ENCODE results near the gene SLC6A1. TPM values are rescaled to one million over a fixed set of nuclear protein-coding genes. Genes with fewer than 3 reads are reported as not detected.

SLC6A1 gene
- total RNA-seq, 1 donor from 2014 or later, result under 0.01 TPM

DNA sequence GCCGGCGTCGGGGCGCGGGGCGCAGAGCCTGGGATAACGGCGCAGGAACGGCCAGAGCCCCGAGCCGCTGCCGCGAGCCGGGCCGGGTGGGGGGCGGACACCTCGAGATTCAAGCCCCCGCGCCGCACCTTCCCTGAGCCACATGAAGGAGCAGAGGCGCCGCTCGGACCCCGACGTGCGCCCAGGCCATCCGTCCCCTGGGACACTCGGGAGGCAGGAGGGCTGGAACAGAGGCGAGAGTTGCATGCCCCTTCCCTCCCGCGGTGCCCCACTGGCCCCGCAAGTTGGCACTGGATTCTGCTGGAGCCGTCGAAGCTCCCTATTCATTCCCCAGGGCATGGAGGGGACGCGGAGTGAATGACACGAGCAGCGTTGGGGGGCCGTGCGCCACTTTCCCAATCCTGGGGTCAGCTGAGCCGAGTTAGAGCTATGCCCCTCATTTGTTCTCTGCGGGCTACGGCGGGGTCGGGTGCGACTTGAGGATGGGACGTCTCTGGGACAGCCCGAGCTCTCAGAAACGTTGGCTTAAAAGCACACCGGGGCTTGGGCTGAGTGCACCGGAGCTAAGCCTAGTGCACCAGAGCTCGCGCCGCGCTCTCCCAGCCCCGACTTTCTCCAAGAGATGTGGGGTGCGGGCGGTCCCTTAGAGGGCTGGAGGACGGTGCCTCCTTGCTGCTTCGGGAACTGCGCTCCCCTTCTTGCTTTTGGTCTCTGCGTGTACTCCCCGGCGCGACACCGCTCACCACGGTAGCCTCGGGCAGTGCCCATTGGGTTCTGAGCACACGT is 588 bp downstream of the SLC6A1 start:
- no peak for DNase-seq (ENCODE audit: low read depth, low spot score)

DNA sequence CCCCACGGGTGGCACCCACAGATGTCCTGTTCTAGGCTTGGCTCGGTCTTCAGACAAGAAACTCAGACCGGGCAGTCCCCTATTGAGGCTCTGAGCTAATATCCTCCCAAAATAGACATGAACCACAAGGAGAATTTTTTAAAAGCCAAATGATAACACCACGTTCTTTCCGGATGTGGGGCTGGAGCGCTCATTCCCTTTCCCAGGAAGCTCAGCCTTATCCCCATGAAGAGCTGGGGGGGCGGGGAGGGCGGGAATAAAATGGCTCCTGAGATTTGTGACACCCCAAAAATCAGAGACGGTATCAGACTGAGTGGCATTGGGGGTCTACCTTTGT is 1.1 kb downstream of the SLC6A1 start:
- DNase-seq (ENCODE audit: low read depth, low spot score), result no peak

DNA sequence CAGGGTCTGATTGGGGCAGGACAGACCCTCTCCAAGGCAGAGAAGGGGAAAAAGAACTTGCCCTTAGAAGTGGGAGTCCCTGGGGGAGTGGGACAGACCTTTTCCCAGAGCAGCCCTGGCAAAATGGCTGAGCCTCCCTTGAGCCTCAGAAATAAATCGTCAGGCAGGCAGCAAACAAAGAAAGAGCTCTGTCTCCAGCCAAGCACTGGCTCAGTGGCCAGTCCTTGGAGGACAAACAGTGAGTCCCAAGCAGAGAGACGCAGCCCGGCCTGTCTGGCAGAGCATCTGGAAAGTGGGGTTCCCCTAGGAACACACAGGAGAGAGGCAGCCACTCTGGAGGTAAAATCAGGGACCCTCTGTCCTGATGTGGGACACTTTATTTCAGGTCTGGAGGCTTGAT is 1.8 kb downstream of the SLC6A1 start:
- no peak for DNase-seq (ENCODE audit: low read depth, low spot score)

DNA sequence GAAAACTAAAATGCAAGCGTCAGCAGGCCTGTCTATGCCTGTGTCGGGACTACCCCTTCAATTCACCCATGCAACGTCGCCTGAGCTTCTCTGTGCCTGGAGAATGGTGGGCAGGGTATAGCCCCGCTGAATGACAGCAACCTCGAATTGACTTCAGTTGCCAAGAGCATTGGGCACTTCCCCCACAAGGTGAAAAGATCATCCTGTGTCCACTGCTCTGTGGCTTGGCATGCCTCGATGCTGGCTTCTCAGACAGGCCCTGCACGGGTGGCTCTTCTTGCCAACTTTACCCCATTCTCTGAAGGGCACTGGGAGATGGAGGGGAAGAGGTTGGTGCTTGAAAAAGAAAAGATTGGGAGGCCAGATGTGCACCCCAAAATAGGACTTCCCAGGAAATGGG is 3.3 kb downstream of the SLC6A1 start:
- DNase-seq (ENCODE audit: low read depth, low spot score), result no peak

DNA sequence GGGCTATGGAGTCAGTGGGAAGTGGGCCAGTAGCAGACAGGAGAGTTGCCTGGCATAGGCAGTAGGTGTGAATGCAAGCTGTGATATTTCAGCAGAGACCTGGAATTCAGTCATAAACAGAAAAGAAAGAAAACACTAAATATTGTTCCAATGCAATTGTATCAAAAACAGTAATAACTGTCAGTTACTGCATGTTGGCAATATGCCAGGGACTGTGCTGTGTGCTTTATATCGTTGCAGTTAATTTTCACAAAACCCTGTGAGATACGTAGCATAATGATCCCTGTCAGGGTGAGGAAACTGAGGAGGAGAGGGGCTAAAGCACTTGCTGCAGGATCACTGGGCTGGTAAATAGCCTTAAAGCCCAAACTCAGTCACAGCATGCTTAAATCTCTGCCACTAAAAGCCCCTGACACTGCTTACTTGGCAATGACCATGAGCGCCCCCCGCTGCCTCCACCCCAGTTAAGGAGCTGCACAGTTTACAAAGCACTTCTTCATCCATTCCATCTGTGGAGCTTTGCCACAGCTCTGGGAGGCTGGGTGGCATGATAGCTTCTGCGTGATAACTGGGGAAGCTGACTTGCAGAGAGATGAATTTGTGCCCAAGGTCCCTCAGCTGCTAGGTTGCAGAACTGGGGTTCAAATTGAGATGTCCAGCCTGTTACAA is 3.9 kb downstream of the SLC6A1 start:
- no peak for DNase-seq (ENCODE audit: low read depth, low spot score)

DNA sequence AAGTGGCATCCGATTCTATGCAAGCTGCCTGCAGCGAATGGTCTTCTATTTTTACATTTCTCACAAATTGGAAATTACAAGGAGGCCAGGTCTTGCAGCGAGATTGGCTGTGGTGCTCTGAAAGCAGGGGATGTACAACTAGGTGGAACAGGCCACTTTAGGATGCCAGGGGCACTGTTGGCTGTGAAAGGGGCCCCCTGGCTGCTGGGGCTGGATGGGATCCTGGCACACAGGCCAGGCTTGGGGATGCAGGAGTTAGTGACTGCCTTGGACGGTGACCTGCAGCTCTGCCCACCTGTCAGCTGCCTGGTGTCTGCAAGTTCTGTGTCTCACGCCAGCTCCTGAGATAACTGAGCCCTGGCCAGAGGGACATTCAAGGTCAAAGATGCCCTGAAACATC is 4.6 kb downstream of the SLC6A1 start:
- no peak for DNase-seq (ENCODE audit: low read depth, low spot score)

DNA sequence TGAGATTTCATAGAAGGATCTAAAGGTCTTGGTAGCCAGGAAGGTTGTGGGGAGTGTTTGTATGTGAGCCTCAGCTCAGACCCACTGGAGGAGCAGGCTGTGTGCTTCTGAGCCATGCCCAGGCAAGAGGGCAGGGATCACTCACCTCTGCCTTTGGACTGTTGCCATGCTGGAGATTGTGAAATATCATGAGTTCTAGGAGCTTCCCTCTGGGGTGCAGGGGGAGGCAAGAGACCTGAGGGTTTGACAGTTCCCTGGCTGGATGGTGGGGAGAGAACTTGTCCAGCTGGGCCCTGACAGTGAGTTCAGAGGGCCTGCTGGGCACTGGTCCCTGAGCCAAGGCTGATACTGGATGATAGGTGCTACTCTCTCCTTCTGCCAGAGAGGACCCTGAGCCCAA is 6.0 kb downstream of the SLC6A1 start:
- no peak for DNase-seq (ENCODE audit: low read depth, low spot score)

DNA sequence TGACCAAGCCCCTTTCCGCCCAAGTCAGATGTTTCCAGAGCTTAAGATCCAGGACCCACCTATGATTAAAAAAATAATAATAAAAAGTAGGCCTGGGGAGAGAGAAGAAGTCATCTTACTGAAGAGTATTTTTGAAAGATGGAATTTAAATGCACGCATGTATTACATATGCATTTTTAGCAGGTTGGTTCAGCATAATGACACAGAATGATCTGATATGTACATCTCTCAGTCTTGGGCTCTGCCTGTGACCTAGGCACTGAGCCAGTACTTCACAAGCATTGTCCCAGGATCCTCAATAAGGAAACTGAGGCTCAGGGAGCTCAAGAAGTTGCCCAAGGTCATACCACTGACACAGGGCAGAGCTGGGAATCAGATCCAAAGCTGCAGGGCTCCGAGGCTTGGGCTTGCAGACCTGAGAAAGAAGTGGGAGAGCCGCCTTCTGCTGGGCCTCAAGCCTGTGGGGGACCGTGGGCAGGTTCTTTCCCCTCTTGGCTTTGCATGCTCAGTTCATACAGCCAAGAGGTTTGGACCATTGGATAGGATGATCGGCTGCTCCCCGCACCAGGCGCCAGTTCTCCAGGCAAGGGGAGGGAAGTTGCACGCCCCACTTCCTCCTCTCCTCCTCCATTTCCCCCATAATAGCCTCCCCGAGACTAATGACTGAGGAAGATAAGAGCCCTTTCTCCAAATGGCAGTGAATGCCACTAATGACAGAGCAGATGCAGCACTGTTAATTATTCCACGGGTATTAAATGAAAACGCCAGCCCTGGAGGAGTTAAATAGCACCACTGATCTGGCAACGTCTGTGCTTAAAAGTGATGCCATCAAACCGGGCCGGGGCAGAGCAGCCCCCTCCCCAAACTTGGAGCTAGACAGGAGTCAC is 6.9 kb downstream of the SLC6A1 start:
- no peak for DNase-seq (ENCODE audit: low read depth, low spot score)

DNA sequence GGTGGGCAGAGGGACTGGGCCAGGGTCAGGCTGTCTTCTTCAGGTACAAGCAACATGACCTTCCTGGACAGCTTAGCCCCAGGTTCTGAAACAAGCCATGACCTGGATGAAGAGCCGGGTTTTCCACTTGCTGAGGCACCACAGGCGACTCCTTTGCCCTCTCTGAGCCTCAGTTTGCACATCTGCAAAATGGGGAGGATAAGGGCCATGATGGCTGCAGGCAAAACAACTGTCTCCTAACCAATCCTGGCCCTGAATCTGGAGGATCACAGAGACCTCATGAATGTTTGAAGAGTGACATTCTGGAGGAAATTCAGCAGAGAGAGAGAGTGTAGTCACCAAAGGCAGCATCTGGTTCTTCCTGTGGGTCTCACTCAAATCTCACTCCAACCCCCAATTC is 8.0 kb downstream of the SLC6A1 start:
- DNase-seq (ENCODE audit: low read depth, low spot score), result no peak

DNA sequence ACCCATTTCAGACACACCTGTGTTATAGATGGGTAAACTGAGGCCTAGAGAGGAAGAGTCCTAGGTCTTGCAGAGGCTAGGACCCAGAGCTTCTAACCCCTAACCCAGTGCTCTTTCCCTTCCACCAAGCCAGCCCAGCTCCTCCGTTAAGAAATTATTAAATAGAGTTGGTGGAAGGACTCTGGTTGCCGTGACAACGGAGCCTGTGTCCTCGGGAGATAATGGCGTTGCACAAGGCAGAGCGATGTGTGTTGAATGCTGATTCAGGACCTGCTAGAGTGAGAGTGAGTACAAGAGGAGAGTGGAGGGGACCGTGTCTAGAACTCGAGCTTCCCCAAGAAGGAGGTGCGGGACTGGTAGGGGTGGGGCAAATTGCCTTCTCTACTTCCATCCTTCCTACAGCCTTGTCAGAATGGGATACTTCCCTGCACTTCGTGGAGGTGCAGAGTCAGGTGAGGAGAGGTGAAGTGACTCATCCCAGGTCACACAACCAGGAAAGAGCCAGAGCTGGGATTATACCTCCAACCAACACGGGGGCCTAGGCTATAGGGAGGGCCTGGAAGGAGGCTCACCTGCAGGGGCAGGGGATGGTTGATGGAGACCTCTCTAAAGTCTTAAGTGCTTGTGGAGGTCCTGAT is 8.6 kb downstream of the SLC6A1 start:
- no peak for DNase-seq (ENCODE audit: low read depth, low spot score)

DNA sequence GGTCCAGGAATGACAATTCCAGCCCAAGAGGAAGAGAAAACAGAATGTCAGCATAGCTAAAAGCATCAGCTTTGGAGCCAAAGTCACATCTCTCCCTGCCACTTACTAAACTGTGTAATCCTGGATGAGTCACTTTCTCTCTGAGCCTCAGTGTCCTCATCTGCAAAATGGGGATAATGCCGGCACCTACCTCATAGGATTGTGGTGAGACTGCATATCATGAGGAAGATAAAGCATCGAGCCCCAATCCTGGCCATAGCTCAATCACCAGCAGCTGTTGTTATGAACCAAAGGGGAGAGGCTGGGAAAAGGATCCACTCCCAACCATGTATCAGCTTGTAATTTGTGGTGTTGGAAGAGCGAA is 9.1 kb downstream of the SLC6A1 start:
- no peak for DNase-seq (ENCODE audit: low read depth, low spot score)

DNA sequence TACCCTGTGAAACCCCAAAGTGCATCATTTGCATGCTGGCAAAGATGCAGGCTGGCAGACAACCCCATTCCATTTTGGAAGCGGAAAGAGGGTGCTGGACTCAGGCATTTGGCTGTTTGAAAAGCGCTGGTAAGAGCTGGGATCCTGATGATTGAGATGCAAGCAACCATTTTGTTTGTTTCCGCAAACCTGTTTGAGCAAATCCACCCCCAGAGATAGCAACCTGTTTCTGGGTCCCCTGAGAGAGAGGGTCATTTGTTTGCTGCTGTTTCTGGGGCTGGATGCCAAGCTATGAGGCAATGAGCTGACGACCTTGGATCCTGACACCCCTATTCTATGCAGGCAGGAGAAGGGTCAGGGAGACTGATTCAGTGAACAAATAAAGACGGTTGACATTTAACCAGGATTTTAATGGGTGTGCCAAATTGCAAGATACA is 9.8 kb downstream of the SLC6A1 start:
- no peak for DNase-seq (ENCODE audit: low read depth, low spot score)

DNA sequence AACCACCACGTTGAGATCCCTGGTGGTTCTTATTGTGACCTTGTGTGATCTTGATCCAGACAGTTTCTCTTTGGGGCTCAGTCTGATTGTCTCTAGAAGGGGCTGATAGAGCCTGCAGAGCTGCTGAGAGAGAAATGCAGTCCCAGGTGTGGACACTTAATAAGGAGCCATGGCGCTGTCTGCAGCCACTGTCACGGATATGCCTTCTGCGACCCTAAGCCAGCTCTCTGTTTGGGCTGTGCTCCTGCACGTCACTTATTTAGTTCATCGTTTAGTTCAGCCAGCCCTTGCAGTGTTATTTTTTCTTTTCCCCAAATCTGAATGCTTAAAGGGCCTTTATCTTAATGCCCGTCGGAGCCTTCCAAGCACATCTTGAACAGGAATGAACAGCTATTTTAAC is 12.0 kb downstream of the SLC6A1 start:
- DNase-seq (ENCODE audit: low read depth, low spot score), result no peak

DNA sequence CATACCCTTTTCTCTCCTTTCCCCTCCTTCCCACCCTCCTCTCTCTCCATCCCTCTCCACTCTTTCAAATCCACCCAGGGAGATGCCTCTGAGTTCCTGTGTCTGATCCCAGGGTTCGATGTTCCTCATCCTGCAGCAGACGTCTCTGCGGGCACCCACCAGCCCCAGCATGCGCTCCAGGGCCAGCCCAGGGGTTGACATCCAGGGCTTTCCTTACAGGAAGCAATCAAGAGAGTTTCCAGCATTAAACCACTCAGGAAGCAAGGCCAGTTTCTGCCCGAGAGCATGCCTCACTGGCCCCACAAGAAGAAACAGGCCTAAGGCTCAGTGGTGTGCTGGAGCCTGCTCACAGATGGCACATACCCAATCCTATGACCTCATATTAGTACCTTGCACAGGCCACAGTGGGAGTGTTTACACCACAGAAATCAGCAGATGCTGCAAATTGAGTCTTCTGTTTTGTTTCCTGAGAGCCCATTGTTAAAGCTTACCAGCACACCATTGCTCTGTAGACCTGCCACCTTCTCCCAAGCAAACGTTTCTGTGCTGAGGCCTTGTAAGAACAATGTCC is 13.2 kb downstream of the SLC6A1 start:
- DNase-seq (ENCODE audit: low read depth, low spot score), result no peak

DNA sequence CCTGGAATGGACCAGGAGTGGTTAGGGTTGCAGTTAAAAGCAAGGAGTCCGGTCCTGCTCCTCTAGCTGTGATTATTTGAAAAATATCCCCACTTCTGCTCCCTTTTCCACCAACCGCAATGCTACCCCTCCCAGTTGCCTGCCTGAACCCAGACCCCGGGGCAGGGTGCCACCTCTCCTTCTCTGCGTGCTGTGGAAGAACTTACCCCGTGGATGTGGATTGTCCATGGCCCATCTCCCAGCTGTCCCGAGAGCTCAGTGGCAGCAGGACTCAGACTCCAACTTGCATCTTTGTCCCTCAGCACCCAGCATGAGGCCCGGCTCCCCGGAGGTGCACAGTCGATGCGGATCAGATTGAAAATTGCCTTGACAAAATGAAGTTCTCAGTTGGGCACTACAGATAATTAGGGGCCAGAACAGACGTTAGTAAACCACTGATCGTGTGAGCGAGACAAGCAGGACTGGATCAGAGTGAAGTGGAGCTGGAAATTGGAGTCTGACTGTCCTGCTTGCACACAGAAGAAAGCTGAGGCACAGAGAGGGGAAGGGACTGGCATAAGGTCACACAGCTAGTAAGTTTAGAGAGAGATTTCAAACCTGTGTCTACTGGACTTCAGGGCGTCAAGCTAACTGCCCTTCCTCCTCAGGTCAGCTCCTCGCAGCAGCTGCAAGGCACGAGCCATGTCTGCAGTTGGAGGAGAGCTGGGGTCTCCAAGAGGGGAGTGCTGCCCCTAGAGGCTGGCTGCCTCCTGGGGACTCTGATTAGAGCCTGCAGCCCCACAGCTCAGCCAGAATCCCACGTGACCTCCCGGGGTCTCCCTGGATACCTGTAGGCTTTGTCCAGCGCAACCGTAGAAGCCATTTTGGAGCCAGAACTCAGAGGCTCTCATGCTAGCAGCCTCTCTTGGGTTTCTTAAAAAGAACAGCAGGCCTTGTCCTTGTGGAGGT is 14.7 kb downstream of the SLC6A1 start:
- no peak for DNase-seq (ENCODE audit: low read depth, low spot score)

DNA sequence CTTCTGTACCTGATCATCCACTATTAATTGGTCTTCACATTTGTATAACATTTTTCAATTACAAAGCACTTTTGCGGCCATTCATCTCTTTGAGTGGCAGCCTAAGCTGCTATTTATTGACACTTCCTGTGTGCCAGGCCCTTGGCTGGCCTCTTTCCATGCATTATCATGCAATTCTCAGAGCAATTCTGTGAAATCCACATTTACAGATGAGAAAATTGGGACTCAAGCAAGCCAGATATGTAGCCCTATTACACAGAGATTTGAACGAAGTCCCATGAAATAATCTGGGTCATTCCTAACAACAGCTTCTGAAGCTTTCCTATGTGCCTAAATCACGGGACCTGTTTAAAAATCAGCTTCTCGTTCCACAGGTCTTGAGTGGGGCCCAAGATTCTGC is 17.4 kb downstream of the SLC6A1 start:
- no peak for DNase-seq (ENCODE audit: low read depth, low spot score)

DNA sequence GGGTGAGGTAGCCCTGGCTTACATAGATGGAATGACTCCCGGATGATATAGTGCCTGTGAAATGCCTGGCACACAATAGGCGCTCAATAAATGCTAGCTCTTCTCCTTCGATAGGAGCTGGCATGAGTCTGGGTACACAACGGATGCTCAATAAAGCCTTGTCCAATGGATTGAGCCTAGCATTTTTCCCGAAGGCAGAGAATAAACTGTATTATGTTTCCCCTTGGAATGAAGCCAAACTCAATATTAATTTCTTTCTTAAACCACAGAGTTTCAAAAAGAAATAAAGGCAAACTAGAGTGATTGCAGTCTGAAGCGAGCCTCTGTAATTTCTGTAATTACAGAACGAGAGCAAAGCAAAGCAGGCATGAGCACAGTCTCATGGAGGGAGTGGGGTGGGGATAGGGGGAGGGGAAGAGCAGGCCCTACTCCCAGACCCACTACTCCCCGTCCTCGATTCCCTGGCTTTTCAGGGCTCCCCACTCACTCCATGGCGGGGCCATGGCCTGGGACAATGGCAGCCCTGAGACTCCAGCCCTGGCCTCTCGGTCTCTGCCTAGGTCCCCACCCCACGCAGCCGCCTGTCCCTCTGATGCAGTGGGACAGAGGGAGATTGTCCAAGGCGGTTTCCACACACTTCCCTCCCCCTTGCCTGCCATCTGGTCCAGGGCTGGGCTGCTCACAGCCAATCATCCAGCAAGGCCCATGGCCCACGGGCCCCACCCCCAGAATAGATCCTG is 18.0 kb downstream of the SLC6A1 start:
- DNase-seq (ENCODE audit: low read depth, low spot score), result no peak

DNA sequence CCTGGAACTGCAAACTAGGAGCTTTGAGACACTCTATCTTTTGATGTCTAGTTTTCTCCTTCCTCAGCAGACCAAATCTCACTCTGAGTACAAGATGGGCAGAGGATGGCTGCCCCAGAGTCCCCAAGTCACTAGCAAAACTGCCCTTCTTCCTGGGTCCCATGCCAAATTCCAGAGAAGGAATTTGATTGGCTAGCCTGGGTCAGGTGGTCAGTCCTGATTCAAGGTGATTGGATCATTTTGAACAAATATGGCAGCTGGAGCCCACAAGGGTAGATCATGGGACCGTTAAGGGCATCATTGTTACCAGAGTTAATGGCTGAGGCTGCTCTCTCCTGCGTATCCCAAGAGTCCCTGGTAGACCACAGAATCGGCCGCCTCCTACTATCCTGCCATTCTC is 21.7 kb downstream of the SLC6A1 start:
- no peak for DNase-seq (ENCODE audit: low read depth, low spot score)

DNA sequence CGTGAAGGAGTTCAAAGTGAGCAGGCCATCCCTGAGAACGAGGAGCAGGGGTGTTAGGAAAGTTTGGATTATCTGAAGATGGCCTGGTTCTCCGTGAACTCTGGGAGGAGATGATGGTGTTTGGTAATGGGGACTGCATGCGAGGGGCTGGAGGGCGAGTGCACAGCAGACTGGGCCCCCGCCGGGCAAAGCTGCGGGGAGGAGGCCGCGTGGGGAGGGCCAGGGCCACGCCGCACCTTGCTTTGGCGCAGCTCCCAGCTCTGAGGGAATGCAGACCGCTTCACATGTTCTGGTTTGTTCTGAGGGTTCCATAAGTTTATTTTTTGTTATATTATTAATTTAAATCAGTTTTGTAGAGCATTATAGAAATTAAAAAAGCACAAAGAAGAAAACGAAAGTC is 22.2 kb downstream of the SLC6A1 start:
- DNase-seq (ENCODE audit: low read depth, low spot score), result no peak

DNA sequence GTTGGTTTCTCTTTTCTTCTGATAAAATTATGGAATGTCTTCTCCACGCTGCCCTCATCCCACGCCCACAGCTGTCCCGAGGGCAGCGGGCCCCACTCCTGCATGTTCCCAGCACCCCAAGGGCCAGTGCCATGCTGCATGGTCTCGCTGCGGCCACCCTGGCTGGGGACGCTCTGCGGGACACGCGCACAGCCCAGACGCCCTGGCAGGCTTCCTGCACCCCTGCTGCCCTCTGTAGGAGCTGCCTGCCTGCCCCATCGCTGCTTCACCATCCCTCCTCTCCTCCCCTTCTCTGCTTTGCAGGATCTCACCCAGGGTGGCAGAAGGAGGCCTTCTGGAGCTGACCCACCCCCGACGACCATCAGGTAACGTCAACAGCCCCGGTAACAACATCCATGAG is 22.8 kb downstream of the SLC6A1 start:
- no peak for DNase-seq (ENCODE audit: low read depth, low spot score)

All from pulmonary artery endothelial cell (primary cell).